ENCODE measurements around the gene IFT81.
"Not testable (repeated sequence)": the region's sequence is repeated elsewhere in the genome, so short reads cannot be mapped to it uniquely, and the experiment has no call there.

The IFT81 gene, protein sequence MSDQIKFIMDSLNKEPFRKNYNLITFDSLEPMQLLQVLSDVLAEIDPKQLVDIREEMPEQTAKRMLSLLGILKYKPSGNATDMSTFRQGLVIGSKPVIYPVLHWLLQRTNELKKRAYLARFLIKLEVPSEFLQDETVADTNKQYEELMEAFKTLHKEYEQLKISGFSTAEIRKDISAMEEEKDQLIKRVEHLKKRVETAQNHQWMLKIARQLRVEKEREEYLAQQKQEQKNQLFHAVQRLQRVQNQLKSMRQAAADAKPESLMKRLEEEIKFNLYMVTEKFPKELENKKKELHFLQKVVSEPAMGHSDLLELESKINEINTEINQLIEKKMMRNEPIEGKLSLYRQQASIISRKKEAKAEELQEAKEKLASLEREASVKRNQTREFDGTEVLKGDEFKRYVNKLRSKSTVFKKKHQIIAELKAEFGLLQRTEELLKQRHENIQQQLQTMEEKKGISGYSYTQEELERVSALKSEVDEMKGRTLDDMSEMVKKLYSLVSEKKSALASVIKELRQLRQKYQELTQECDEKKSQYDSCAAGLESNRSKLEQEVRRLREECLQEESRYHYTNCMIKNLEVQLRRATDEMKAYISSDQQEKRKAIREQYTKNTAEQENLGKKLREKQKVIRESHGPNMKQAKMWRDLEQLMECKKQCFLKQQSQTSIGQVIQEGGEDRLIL

GRCh38 chr12:110124269-110124995 lies at the start of gene IFT81:
Gene IFT81, plus strand, starts transcription at chr12:110124357. Its CDS starts 3,024 bp downstream, at chr12:110127381.
- DNase-seq, result peak; percentile 95

GRCh38 chr12:110075880-110076279 lies 48.3 kb upstream of the IFT81 start:
- DNase-seq, result no peak

DNA sequence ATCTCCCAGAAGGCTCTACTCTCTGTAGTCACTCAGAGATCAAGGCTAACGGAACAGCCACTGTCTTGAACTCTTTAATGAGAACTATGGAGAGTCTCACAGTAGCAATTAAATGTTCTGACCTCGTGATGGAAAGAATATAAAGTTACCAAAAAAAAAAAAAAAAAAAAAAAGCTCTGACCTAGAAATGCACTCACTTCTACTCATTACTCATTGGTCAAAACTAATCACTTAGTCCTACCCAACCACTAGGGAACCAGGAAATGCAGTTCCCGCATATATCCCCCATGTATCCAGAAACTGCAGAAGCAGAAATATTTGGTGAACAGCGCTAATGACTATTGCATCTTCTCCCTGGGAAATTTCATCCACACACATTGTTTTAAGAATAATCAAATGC lies 46.4 kb upstream of the IFT81 start:
- DNase-seq, result no peak

- DNase-seq, result no peak
Observed at GRCh38 chr12:110079477-110080400, 44.4 kb upstream of the IFT81 start.

DNA sequence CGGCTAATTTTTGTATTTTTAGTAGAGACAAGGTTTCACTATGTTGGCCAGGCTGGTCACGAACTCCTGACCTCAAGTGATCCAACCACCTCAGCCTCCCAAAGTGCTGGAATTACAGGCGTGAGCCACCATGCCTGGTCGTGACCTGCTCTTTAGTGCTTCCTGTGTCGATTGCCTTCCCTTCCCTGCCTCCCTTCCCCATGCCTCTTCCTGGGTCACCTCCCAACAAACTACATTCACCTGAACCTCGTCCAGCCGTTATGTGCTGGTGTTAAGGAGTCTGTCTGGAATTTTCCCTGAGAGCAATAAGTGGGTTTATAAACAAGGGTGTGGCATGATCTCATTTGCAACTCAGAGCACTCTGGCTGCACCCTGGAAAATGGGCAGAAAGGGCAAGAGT lies 43.7 kb upstream of the IFT81 start:
- DNase-seq, result no peak

- DNase-seq, result no peak
Observed at GRCh38 chr12:110084314-110085015, 39.7 kb upstream of the IFT81 start.

- not testable (repeated sequence) for DNase-seq
Observed at GRCh38 chr12:110088216-110088615, 35.9 kb upstream of the IFT81 start.

- DNase-seq, result no peak
Observed at GRCh38 chr12:110088936-110089335, 35.2 kb upstream of the IFT81 start.

DNA sequence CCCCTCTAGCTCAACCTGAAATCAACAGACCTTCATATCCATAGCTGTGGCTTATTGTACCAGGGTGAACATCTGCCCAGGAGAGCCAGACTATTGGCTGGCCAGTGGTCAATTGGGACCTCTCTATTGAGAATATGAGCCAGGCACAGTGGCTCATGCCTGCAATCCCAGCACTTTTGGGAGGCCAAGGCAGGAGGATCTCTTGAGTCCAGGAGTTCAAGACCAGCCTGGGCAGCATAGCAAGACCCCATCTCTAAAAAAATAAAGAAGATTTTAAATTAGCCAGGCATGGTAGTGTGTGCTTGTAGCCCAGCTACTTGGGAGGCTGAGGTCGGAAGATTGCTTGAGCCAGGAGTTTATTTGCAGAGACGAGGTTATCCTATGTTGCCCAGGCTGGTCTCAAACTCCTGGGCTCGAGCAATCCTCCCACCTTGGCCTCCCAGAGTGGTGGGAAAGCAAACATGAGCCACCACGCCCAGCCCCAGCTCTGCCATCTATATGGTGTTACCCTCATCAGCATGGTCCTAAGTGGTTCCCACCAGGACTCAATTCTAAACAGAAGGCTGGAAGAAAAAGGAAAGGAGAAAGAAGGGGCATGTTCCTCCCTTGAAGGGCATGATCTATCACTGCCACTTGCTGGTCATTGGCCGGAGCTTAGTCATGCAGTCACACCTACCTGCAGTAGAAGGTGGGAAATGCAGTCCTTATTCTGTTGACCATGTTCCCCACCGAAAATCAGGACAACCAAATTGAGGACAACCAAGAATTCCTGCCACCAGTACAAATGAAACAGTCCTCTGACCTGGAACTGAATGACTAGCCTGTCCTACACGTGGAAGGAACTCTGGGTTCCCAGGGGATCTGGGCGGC lies 33.7 kb upstream of the IFT81 start:
- no peak for DNase-seq

GRCh38 chr12:110091136-110091711 lies 32.9 kb upstream of the IFT81 start:
- DNase-seq, result no peak

- no peak for DNase-seq
Observed at GRCh38 chr12:110093631-110094311, 30.4 kb upstream of the IFT81 start.

DNA sequence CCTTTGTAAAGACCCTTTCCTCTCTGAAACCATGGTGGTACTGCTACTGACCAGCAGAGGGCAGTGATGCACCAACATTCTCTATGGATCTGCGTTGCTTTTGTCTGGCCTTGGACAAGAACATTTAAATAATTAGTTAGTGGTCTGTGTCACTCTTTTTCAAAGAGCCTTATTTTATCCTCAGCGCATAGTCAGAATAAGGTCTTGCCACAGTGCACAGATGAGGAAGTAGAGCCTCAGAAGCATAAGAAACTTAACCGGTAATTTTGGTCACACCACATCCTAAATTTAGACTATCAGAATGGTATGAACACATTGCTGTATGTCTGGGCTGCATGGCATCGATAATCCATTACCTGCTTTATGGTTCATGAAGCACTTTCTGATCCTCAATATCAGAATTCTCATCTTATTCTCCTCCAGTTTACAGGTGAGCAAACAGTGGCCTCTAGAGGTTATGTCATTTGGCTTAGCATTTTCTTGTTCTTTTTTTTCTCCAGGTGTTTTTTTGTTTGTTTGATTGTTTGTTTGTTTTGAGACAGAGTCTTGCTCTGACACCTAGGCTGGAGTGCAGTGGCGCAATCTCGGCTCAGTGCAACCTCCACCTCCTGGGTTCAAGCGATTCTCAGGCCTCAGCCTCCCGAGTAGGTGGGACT lies 23.7 kb upstream of the IFT81 start:
- peak; percentile 66 for DNase-seq

GRCh38 chr12:110102255-110102654 lies 21.9 kb upstream of the IFT81 start:
- DNase-seq, result peak; percentile 74

DNA sequence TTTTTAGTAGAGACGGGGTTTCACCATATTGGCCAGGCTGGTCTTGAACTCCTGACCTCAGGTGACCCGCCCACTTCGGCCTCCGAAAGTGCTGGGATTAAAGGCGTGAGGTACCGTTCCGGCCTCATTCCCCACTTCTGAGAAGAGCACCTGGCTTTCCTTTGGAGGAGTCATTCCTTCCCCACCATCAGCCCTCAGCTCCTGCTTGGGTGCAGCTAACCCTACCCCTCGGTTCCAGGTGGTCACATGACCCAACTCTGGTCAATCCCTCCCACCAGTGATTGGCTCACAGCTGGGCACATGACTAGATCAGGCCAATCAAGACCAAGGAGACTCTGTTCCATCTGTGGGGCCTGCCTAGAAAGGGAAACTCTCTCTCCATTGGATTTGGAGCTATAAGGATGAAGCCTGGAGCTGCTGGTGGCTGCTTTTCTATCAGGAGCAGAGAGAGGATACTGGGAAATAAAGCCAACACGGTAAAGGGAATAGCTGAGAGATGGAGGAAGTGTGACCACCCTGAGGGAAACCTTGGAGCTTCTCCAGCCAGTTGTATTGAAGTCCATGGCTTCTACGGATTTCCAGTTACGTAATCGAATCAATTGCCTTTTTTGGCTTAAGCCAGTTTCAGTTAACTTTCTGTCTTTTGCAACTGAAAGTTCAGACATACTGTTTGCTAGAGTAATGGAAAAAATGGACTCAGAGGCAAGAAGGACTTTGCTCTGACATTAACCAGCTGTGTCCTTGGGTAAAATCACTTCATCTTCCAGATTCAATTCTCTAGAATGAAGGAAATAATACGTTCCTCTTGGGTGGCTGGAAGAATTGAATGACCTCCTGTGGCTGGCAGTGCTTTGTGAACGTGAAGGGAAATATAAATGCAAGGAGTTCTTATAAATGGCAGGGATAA lies 19.7 kb upstream of the IFT81 start:
- no peak for DNase-seq

DNA sequence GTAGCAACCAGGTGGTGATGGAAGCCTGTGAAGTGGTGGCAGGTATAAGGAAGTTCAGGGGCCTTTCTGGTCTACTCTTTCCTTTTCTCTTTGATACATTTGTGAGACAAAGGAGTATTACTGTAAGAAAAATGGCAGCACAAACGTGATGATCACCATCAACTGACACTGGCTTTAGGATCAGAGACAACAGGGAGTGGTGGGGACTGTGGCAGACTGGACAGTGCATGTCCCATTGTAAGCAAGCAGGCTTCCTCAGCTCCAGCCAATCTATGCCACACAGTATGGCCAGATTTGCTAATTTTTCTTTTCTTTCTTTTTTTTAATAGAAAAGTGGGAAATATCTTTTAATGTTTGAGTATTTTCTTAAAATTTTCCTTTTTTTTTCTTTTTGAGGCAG lies 19.0 kb upstream of the IFT81 start:
- DNase-seq, result no peak

DNA sequence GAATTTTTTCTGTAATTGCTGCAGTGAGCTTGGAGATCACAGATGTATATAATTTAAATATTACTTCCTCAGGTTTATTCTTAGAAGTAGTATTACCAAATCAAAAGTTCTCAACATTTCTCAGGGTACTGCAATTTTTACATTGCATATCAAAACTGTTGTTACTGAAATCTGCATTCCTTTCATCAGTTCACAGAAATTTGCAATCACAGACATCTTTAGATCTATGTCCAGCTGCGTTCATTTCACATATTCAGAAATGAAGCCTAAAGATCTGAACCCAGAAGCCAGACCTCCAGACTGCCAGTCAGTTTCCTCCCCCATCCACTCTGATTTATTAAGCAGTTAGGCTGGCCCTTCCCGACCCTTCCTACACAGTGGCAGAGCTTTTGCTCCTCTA lies 18.2 kb upstream of the IFT81 start:
- no peak for DNase-seq

- DNase-seq, result peak; percentile 94
Observed at GRCh38 chr12:110107369-110108281, 16.5 kb upstream of the IFT81 start.

Measured in HCEC 1CT (cell line).